Measurements from ENCODE around the gene ARID1B. TPM values are rescaled to one million over a fixed set of nuclear protein-coding genes. Genes with fewer than 3 reads are reported as not detected.
"Not testable (repeated sequence)": the region's sequence is repeated elsewhere in the genome, so short reads cannot be mapped to it uniquely, and the experiment has no call there.

Gene ARID1B
- total and polyA plus RNA-seq, 7 donors = 8.4 to 115 (median 69.6) TPM

DNA sequence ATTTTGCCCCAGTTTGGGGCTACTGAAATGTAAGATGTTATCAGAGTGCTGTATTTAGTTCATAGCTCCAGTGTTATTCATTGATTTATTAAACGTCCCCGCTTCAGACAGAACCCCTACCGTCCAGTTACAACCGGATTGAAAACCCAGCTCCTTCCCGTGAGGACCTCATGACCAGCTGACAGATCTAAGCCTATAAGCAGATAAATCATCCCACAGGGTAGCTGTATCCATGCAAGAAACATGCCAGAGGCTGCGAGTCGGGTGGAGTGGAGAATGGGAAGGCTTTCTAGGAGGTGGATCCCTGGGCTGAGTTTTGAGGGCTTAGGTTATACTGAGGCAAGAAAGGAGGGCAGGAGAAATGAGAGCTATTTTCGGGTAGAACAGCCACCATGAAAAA lies 260.0 kb downstream of the ARID1B start:
- Histone ChIP-seq H3K4me3 (no peak overlapping the region), H3K4me1 (peaks cover 0 to 47% (median 42%) of the 10 kb centered on the region in 4 donors), H3K27ac (no peak overlapping the region), H3K9me3 (no peaks in the 10 kb centered on the region), H3K27me3 (no peaks in the 10 kb centered on the region), H3K36me3 (no peaks in the 10 kb centered on the region)
- no peak for DNase-seq
- no peak for TF ChIP-seq POLR2AphosphoS5 (IDR thresholded peaks at IDR 0.05)
- TF ChIP-seq, protein P1, sequence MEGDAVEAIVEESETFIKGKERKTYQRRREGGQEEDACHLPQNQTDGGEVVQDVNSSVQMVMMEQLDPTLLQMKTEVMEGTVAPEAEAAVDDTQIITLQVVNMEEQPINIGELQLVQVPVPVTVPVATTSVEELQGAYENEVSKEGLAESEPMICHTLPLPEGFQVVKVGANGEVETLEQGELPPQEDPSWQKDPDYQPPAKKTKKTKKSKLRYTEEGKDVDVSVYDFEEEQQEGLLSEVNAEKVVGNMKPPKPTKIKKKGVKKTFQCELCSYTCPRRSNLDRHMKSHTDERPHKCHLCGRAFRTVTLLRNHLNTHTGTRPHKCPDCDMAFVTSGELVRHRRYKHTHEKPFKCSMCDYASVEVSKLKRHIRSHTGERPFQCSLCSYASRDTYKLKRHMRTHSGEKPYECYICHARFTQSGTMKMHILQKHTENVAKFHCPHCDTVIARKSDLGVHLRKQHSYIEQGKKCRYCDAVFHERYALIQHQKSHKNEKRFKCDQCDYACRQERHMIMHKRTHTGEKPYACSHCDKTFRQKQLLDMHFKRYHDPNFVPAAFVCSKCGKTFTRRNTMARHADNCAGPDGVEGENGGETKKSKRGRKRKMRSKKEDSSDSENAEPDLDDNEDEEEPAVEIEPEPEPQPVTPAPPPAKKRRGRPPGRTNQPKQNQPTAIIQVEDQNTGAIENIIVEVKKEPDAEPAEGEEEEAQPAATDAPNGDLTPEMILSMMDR (IDR thresholded peaks at IDR 0.05) = no peak
- no peak for TF ChIP-seq POLR2A (IDR thresholded peaks at IDR 0.05)
- intact Hi-C loops (cut with DNase I) = no loop called here
- 88 to 93% methylated on average over 8 of the region's 8 CpGs for WGBS, 2 donors

DNA sequence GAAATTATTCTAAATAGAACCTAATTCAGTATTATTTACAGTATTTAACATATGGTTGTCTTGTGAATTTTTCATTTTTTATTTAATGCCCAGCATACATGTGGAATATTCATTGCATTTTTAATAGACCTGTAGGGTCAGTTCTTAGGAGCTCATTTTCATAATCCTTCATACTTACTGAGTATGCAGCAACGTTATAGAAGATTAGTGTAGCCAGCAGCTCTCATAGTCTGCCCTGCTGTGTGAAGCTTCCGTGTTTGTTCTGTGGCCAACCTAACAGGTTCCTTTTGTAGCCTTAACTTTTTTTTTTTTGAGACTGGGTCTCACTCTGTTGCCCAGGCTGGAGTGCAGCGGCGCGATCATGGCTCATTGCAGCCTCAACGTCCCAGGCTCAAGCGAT lies 261.4 kb downstream of the ARID1B start:
- no peaks in the 10 kb centered on the region for H3K27me3 ChIP-seq
- peaks cover 0 to 36% (median 33%) of the 10 kb centered on the region in 4 donors for H3K4me1 ChIP-seq
- DNase-seq = no peak
- no peak overlapping the region for H3K4me3 ChIP-seq
- TF ChIP-seq EP300 (IDR thresholded peaks at IDR 0.05) (no peak), POLR2A (IDR thresholded peaks at IDR 0.05) (no peak), POLR2AphosphoS5 (IDR thresholded peaks at IDR 0.05) (no peak)
- TF ChIP-seq, protein P1 (IDR thresholded peaks at IDR 0.05) = no peak
- intact Hi-C loops (cut with DNase I) = no loop called here
- 93 to 94% methylated on average over 7 of the region's 7 CpGs for WGBS, 2 donors
- H3K27ac ChIP-seq = no peak overlapping the region
- H3K9me3 ChIP-seq = no peaks in the 10 kb centered on the region
- no peaks in the 10 kb centered on the region for H3K36me3 ChIP-seq

DNA sequence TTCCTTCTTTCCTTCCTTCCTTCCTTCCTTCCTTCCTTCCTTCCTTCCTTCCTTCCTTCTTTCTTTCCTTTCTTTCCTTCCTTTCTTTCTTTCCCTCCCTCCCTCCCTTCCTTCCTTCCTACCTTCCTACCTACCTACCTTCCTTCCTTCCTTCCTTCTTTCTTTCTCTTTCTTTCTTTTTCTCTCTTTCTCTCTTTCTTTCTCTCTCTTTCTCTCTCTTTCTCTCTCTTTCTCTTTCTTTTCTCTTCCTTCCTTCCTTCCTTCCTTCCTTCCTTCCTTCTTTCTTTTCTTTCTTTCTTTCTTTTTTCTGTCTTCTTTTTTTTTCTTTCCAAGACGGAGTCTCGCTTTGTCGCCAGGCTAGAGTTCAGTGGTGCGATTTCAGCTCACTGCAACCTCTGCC lies 262.5 kb downstream of the ARID1B start:
- peaks cover 0 to 26% (median 25%) of the 10 kb centered on the region in 4 donors for H3K4me1 ChIP-seq
- H3K36me3 ChIP-seq; DNase-seq; intact Hi-C loops (cut with DNase I); H3K27me3 ChIP-seq; H3K4me3 ChIP-seq; H3K9me3 ChIP-seq; H3K27ac ChIP-seq: not testable (repeated sequence)
- WGBS, 2 donors = 97% methylated on average over 4 of the region's 4 CpGs

DNA sequence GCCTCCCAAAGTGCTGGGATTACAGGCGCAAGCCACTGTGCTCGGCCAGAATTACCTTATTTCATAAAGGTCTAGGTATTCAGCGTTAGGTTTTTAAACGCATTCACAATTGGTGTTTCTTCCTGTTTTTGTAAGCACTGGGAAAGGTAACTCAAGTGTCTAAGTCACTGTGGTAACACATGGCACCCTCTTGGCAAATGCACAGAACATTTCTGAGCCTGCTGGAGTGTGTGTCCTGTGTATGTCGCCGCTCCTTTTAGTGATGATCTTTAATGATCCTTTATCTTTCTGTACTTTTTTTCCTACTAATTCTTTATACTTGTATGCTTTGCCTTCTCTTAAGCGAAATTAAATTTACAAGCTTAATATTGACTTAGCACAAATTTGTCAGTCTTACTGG lies 263.0 kb downstream of the ARID1B start:
- no peaks in the 10 kb centered on the region for H3K36me3 ChIP-seq
- TF ChIP-seq, protein P1 (IDR thresholded peaks at IDR 0.05) = no peak
- TF ChIP-seq POLR2AphosphoS5 (IDR thresholded peaks at IDR 0.05) (no peak), POLR2A (IDR thresholded peaks at IDR 0.05) (no peak), EP300 (IDR thresholded peaks at IDR 0.05) (no peak)
- intact Hi-C loops (cut with DNase I) = no loop called here

DNA sequence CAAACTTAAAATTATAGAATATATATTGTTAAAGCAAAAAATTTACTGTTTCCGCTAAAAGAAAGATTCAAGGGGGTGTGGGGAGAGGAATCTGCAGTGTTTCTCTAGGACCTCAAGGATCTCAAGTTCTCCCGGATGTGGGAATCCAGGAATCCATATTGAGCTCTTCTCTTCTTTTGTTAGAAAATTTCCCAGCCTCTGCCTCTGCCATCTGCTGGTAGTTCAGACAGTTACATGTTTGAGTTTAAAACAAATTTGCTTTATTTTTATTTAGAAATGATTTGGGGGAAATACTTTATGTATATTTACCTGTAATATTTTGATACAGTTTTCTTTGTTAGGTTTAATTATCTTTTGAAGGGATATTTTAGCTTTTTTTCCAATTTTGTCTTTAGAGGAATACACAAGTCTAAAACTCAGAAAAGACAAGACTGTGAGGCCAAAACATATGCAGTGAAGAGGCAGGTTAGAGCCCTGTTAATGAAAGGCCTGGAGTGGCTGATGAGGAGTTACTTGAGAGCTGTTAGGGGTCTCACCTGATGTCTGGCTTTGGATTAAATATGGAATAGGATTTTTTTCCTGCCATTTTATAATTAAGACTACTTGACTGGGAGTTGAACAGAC lies 268.8 kb downstream of the ARID1B start:
- no peak for TF ChIP-seq POLR2A (IDR thresholded peaks at IDR 0.05)
- TF ChIP-seq POLR2AphosphoS5 (IDR thresholded peaks at IDR 0.05) = no peak
- TF ChIP-seq, protein P1 (IDR thresholded peaks at IDR 0.05) = peak in 3 of 4 experiments; percentile 38 to 60 (median 52)
- Histone ChIP-seq H3K9me3 (no peaks in the 10 kb centered on the region), H3K27ac (no peak overlapping the region), H3K36me3 (no peaks in the 10 kb centered on the region), H3K4me3 (no peak overlapping the region), H3K27me3 (no peaks in the 10 kb centered on the region), H3K4me1 (peaks cover 0 to 22% (median 11%) of the 10 kb centered on the region in 4 donors)
- 28 to 44% methylated on average over 2 of the region's 2 CpGs for WGBS, 2 donors
- DNase-seq = no peak
- intact Hi-C loops (cut with DNase I) = no loop called here

More for the DNA sequence above, 263.0 kb downstream of the ARID1B start:
- Histone ChIP-seq H3K9me3 (no peaks in the 10 kb centered on the region), H3K4me1 (peaks cover 0 to 21% (median 20%) of the 10 kb centered on the region in 4 donors), H3K27me3 (no peaks in the 10 kb centered on the region), H3K27ac (no peak overlapping the region), H3K4me3 (no peak overlapping the region)
- no peak for DNase-seq
- 95 to 96% methylated on average over 7 of the region's 7 CpGs for WGBS, 2 donors
